ENCODE measurements around the gene NDUFV2.

Gene NDUFV2

DNA sequence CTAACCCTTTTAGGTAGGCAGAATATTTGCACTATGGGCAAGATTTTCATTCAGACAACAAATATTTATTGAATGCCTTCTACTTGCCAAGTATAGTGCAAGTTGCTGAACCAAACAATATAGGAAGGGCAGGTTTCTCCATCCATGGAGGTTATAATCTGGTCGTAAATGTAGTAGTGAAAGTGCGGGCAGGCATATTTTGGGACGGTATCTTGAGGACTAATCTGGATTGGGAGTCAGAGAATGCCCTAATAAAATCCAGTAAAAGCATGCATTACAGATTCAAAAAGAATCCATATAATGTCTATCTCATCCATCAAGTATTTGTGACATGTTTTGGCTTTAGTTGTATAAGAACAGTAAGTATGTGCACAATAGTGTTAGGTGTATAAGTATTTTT lies 1.7 kb upstream of the NDUFV2 start:
- TF ChIP-seq GATA2 (IDR thresholded peaks at IDR 0.05; ENCODE audit: low read depth, low read length) (no peak), GATA3 (IDR thresholded peaks at IDR 0.05; ENCODE audit: low read depth, low read length) (no peak)

DNA sequence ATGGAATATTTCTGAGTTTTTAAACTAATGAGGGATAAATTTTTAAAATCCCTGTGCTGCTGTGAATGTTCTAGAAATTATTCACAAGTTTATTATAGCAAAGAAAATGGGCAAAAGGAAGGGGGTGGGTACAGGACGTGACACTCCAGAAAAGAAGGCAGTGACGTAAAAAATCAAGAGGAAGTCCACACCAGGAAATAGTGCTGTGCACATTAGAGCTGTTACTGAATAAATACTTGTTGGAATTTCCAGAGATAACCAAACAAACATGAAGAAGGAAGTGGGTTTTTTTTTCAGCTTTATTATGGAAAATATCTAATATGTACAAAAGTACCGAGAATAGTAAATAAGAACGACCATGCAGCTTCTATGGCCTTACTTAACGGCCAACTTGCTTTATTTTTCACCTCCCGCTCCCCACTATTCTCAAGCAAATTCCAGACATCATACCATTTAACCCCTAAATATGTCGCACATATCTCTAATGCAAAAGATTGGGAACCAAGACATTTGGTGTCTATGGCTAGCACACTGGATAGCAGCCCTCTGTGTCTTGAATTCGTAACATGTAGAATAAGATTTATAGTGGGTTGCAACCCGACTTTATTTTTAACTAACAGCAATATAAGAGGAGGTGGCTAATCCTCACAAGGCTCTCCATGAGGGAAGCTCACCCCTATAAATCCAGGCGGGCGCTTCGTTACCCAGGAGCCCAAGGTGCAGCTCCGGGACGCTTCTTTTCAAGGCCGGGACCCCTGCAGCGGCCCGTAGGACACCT lies 580 bp upstream of the NDUFV2 start:
- no peak for TF ChIP-seq GATA2 (IDR thresholded peaks at IDR 0.05; ENCODE audit: low read depth, low read length)

DNA sequence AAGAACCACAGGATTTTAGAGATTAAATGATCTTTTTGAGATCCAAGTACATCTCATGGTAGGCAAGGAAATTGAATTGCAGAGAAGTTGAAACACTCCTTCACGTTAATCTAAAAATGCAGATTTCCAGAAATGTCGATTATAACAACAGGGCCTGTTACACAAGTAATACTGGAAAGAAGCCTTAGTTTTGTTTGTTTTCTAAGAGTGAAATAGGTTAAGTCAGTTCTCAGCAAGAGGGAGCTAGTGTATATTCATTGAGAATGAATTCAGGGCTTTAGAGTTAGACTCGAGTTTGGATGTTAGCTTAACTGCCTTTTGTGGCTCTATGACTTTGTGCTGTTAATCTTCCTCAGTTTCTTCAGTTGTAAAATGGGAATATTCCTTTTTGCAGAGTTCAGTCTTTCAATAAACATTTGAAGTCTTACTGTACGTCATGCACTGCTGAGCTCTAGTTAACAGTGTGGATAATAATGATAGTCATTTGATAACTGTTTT lies 926 bp downstream of the NDUFV2 start:
- TF ChIP-seq GATA3 (IDR thresholded peaks at IDR 0.05; ENCODE audit: low read depth, low read length) (no peak), GATA2 (IDR thresholded peaks at IDR 0.05; ENCODE audit: low read depth, low read length) (no peak)

DNA sequence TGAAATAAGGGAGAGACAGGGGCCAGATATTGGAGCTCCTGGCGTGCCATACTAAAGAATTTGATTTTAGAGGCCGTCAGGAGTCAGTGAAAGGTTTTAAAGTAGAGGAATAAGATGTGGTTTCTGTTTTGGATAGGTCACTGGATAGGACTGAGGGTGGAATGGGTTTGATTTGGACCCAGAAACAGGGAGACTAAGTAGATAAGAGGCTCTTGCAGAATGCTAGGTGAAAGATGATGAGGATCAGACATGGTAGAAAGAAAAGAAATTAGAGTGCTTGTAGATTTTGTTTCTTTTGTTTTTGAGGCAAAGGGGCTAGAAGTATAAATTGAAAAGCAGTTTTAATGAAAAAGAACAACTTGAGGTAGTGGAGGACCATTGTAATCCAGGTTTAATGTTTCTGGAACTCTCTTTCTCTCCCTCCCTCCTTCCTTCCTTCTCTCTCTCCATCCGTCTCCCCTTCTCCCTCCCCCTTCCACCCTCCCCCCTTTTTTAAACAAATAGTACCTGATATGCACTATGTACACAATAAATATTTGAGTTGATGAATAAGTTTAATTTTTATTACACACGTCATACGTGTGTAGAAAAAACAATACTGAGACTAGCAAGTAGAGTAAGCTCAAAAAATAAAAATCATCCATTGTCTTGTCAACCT lies 1.9 kb downstream of the NDUFV2 start:
- no peak for TF ChIP-seq GATA2 (IDR thresholded peaks at IDR 0.05; ENCODE audit: low read depth, low read length)

DNA sequence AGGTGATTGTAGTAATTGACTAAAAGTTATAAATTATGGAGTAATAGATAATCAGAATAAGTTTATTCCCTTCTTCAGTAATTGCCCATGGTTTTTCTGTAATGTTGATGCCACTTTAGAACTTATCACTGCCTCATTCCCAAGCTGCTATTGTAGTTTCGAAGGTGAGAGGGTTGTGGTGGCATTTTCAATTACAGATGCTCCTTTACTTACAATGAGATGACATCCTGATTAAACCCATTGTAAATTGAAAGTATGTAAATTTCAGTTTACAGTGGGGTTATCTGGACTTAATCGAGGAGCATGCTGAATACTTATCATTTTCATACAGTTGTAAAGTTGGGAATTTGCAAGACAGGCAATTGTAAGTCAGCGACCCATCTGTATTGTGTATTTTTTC lies 2.9 kb downstream of the NDUFV2 start:
- no peak for TF ChIP-seq GATA3 (IDR thresholded peaks at IDR 0.05; ENCODE audit: low read depth, low read length)
- TF ChIP-seq GATA2 (IDR thresholded peaks at IDR 0.05; ENCODE audit: low read depth, low read length), result no peak

DNA sequence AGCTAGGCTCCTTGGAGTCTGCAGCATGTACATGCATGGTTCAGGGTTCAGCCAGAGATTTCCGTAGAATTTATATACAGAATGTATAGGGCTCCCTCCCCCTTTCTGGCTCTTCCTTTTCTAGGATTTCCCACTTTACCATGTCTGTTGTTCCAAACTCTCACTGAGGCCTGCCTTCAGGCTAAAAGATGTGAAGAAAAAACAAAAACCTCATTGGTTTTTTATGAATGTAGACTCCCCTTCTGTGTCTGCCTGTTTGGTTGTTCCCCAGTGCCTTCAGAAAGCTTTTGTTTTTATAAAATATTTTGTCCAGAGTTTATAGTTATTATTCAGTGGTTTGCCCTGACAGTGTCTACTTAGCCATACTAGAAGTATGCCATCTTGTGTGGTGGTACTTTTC lies 3.6 kb downstream of the NDUFV2 start:
- TF ChIP-seq GATA3 (IDR thresholded peaks at IDR 0.05; ENCODE audit: low read depth, low read length) (no peak), GATA2 (IDR thresholded peaks at IDR 0.05; ENCODE audit: low read depth, low read length) (no peak)

DNA sequence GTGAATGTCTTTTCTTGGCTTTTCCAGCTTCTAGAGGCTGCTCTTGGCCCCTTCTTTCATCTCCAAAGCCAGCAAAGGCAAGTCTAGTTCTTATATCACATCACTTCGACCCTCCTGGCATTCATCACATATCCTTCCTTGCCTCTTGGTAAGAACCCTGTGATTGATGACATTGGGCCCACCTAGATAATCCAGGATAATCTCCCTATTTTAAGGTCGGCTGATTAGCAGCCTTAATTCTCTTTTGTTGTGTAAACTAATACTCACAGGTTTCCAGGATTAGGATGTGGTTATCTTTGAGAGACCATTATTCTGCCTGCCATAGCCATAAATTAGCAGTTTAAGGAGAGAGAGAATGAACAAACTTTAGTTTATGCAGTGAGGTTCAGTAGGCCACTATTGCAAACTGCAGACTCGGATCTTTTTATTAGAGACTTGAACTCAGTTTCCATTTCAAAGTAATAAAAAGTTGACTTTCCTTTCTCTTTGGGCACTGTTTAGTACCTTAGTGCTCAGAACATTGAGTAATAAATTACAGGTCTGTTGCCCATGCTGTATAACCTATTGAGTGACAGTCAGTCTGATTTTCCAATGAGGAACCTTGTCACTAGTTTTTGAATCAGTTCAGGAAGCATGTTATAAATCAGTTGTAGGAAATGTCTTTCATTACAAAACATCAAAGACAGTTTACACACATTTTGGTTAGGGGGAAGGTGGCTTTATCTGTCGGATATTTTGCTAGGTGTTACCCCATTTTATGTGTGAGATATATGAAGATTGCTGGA lies 4.5 kb downstream of the NDUFV2 start:
- TF ChIP-seq GATA2 (IDR thresholded peaks at IDR 0.05; ENCODE audit: low read depth, low read length), result no peak
- no peak for TF ChIP-seq GATA3 (IDR thresholded peaks at IDR 0.05; ENCODE audit: low read depth, low read length)

DNA sequence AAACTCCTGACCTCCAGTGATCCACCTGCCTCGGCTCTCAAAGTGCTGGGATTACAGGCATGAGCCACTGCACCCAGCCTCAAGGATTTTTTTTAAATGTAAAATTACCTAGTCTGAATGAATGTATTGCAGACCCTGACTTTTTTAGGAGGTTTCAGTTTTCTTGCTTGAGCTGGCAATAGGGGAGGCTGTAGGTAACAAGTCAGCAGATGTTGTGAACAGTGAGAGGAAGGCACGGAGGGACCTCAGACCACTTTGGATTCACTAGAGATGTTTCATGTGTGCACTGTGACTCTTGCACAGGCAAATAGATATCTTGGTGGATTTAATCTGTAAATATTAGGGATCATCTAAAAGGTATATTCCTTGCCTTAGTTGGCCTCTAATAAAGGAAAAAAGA lies 6.4 kb downstream of the NDUFV2 start:
- TF ChIP-seq GATA2 (IDR thresholded peaks at IDR 0.05; ENCODE audit: low read depth, low read length), result no peak
- TF ChIP-seq GATA3 (IDR thresholded peaks at IDR 0.05; ENCODE audit: low read depth, low read length), result no peak

DNA sequence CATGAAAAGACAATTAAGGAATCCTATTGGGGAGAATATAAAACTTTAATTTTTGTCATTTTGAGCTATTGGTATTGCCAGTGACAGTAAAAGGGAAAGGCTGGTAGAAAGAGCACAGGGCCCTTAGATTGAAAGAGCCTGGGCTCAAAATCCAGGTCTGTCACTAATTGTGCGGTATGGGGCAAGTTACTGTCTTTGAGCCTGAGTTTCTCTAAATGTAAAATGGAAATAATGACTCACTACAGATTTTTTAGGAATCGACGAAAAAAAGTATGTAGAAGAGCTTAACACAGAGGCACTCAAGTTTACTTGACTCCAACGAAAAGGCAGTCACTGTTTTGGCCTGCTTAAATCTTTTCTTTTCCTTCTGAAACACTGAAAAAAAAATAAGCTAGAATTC lies 7.0 kb downstream of the NDUFV2 start:
- TF ChIP-seq GATA3 (IDR thresholded peaks at IDR 0.05; ENCODE audit: low read depth, low read length), result no peak
- no peak for TF ChIP-seq GATA2 (IDR thresholded peaks at IDR 0.05; ENCODE audit: low read depth, low read length)

DNA sequence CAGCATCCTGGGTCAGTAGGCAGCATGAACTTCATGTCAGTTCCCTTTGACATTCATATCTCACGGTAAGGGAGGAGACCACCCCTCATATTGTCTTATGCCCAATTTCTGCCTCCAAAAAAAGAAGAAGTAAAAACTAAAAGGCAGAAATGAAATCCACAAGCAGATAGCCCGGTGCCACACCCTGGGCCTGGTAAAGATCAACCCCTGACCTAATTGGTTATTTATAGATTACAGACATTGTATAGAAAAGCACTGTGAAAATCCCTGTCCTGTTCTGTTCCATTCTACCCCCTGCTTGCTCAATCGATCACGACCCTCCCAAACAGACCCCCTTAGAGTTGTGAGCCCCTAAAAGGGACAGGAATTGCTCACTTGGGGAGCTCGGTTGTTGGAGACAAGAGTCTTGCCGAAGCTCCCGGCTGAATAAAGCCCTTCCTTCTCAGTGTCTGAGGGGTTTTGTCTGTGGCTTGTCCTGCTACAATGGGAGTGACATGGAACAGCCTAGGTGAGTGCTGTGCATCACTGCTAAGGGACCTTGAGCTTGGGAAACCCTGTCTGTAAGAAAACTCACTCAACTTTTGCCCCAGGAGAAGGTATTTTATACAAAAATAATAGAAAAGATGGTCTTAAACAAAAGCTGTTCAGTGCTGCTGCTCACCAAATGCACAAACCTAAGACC lies 11.1 kb downstream of the NDUFV2 start:
- TF ChIP-seq GATA3 (IDR thresholded peaks at IDR 0.05; ENCODE audit: low read depth, low read length) (no peak), GATA2 (IDR thresholded peaks at IDR 0.05; ENCODE audit: low read depth, low read length) (no peak)

DNA sequence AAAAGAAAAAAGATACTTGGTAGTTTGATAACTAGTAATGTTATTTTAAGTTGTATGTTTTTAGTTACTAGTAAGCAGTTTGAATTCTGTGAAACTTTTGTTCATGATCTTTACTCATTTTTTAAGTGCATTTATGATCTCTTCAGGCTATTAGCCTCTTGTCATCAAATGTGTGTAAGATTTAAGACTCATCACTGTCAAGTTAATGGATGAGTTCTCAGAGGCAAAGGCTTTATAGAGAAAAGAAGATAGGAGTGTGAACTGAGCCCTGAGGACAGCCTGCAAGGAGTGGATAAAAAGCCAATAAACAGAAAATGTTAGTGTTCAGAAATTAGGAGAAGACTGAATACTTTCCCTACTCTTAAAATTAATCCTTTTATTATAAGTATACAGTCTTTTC lies 13.5 kb downstream of the NDUFV2 start:
- TF ChIP-seq GATA3 (IDR thresholded peaks at IDR 0.05; ENCODE audit: low read depth, low read length) (no peak), GATA2 (IDR thresholded peaks at IDR 0.05; ENCODE audit: low read depth, low read length) (no peak)

DNA sequence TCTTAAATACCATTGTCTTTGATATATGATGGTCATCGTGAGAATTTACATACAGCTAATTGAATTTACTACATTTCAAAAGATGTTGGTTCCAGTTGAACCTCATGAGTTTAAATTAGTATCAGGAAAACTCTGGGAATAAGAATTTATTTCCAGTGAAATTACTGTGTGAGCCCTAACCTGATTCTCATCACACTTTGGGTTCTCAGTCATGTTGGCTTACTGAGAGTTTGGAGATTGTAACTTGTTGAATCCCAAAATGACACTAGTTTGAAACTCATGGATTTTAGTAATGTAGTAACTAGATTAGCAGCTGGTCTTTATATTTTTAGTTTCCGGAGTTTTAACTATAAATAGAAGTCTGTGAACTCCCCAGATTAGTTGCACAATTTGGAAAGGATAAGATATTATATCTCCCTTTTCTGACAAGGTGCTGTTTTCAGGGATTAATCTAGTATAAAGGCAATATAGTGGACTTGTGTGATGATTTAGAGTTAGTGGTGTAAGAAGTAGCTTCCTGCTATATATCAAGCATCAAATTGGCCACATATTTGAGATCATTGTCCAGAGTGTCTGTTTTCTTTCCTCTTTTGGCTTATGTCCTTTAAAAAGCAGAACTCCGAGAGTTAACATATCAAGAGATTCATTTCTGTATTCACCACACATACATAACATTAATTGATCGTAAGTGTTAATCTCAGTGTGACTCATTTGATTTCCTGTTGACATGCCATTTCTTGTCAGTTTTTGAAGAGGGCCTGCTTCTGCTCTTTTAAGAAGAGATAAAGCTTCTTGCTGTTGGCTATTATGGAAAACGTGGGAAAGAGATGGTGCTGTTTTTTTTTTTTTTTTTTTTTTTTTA lies 15.7 kb downstream of the NDUFV2 start:
- no peak for TF ChIP-seq GATA3 (IDR thresholded peaks at IDR 0.05; ENCODE audit: low read depth, low read length)
- TF ChIP-seq GATA2 (IDR thresholded peaks at IDR 0.05; ENCODE audit: low read depth, low read length), result no peak

DNA sequence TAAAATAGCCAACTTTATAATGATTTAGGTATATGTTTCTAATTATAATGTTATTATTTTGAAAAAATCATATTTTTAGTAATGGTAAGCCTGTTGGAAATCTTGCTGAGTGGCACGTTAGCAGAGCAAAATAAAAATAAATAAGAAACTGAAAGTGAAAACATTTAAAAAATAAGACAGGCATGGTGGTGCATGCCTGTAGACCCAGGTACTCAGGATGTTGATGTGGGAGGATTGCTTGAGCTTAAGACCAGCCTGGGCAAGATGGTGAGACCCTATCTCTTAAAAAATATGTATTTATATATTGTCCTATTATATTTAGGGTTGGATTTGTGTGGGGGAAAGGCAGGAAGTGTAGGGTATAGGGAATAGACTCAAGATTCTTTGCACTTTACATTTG lies 18.3 kb downstream of the NDUFV2 start:
- TF ChIP-seq GATA3 (IDR thresholded peaks at IDR 0.05; ENCODE audit: low read depth, low read length) (no peak), GATA2 (IDR thresholded peaks at IDR 0.05; ENCODE audit: low read depth, low read length) (no peak)

All from SH-SY5Y (cell line).